ENCODE data around the gene PXN.
A peak's percentile ranks its signal among the peaks of the same experiment; 100 is the strongest.
"Not testable (repeated sequence)": the region's sequence is repeated elsewhere in the genome, so short reads cannot be mapped to it uniquely, and the experiment has no call there.

Gene PXN

DNA sequence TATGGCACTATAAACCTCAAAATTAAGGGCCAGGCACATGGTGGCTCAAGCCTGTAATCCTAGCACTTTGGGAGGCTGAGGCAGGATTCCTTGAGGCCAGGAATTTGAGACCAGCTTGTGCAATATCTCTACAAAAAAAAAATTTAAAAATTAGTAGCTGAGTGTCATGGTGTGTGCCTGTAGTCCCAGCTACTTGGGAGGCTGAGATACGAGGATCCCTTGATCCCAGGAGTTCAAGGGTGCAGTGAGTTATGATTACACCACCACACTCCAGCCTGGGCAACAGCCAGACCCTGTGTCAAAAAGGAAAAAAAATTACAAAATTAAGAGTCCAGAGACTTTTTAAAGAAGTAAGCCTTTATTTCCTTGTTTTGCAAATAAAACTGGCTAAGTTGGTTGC, 69.2 kb downstream of the PXN start:
- H3K27me3 ChIP-seq (ENCODE audit: insufficient read depth, insufficient read length): no peaks in the 10 kb centered on the region
- H3K4me1 ChIP-seq (ENCODE audit: insufficient read depth, insufficient read length): peaks cover 14% of the 10 kb centered on the region
- TF ChIP-seq ZNF274 (IDR thresholded peaks at IDR 0.05; ENCODE audit: low read depth, low read length) (no peak), SUZ12 (IDR thresholded peaks at IDR 0.05; ENCODE audit: extremely low read depth, insufficient read depth, insufficient read length) (no peak), YY1 (IDR thresholded peaks at IDR 0.05; ENCODE audit: insufficient read depth, insufficient read length) (no peak)
- H3K36me3 ChIP-seq (ENCODE audit: insufficient read depth, insufficient read length, low read length): peaks cover 60% of the 10 kb centered on the region
- no peaks in the 10 kb centered on the region for H3K9me3 ChIP-seq (ENCODE audit: insufficient read depth, low read length)
- DNase-seq (ENCODE audit: low read depth, low spot score): no peak
- no peak overlapping the region for H3K4me3 ChIP-seq (ENCODE audit: insufficient read length, low read depth)
- H3K9ac ChIP-seq (ENCODE audit: insufficient read length, low read depth): no peak overlapping the region

- H3K9ac ChIP-seq (ENCODE audit: insufficient read length, low read depth): peak within 1 kb of the TSS; percentile 100
- TF ChIP-seq SUZ12 (IDR thresholded peaks at IDR 0.05; ENCODE audit: extremely low read depth, insufficient read depth, insufficient read length) (no peak), YY1 (IDR thresholded peaks at IDR 0.05; ENCODE audit: insufficient read depth, insufficient read length) (peak; percentile 79)
- H3K4me3 ChIP-seq (ENCODE audit: insufficient read length, low read depth): peak within 1 kb of the TSS; percentile 95
- peaks cover 14% of the 10 kb centered on the region for H3K4me1 ChIP-seq (ENCODE audit: insufficient read depth, insufficient read length)
- DNase-seq (ENCODE audit: low read depth, low spot score): peak; percentile 74
- H3K36me3 ChIP-seq (ENCODE audit: insufficient read depth, insufficient read length, low read length): peaks cover 66% of the 10 kb centered on the region
- H3K27me3 ChIP-seq (ENCODE audit: insufficient read depth, insufficient read length): no peaks in the 10 kb centered on the region
- no peaks in the 10 kb centered on the region for H3K9me3 ChIP-seq (ENCODE audit: insufficient read depth, low read length)
Measured at GRCh38 chr12:120194534-120195395, 70.8 kb downstream of the PXN start, which contains the start of gene GCN1. Gene GCN1, minus strand, starts transcription at chr12:120194715. Its CDS starts 18 bp downstream, at chr12:120194697.

DNA sequence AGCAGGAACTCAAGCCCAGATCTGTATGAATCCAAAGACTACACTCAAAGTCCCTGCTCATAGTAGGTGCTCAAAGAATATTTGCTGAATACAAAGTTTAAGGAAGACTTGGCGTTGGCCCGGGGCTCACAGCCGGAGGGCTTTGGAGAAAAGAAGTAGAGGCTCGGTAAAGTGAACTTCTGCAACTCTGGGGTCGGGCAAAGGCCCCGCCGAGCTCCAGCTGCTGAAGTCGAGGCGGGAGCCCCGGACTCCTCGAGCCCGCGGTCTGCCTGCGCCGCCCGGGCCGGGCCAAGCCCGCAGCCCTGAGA, 71.3 kb downstream of the PXN start:
- DNase-seq (ENCODE audit: low read depth, low spot score): no peak
- Histone ChIP-seq H3K9ac (ENCODE audit: insufficient read length, low read depth) (peak overlapping the region; percentile 100), H3K36me3 (ENCODE audit: insufficient read depth, insufficient read length, low read length) (peaks cover 64% of the 10 kb centered on the region), H3K4me3 (ENCODE audit: insufficient read length, low read depth) (peak overlapping the region; percentile 95), H3K27me3 (ENCODE audit: insufficient read depth, insufficient read length) (no peaks in the 10 kb centered on the region), H3K9me3 (ENCODE audit: insufficient read depth, low read length) (no peaks in the 10 kb centered on the region), H3K4me1 (ENCODE audit: insufficient read depth, insufficient read length) (peaks cover 13% of the 10 kb centered on the region)
- TF ChIP-seq ZNF274 (IDR thresholded peaks at IDR 0.05; ENCODE audit: low read depth, low read length) (no peak), YY1 (IDR thresholded peaks at IDR 0.05; ENCODE audit: insufficient read depth, insufficient read length) (no peak), SUZ12 (IDR thresholded peaks at IDR 0.05; ENCODE audit: extremely low read depth, insufficient read depth, insufficient read length) (no peak)

GRCh38 chr12:120193286-120193685, 72.2 kb downstream of the PXN start:
- not testable (repeated sequence) for H3K9ac ChIP-seq (ENCODE audit: insufficient read length, low read depth); H3K9me3 ChIP-seq (ENCODE audit: insufficient read depth, low read length); H3K27me3 ChIP-seq (ENCODE audit: insufficient read depth, insufficient read length); H3K4me1 ChIP-seq (ENCODE audit: insufficient read depth, insufficient read length); H3K4me3 ChIP-seq (ENCODE audit: insufficient read length, low read depth); DNase-seq (ENCODE audit: low read depth, low spot score)
- H3K36me3 ChIP-seq (ENCODE audit: insufficient read depth, insufficient read length, low read length): peaks cover 64% of the 10 kb centered on the region

GRCh38 chr12:120190985-120191480, 74.5 kb downstream of the PXN start:
- Histone ChIP-seq H3K4me1 (ENCODE audit: insufficient read depth, insufficient read length) (peaks cover 9% of the 10 kb centered on the region), H3K4me3 (ENCODE audit: insufficient read length, low read depth) (no peak overlapping the region), H3K36me3 (ENCODE audit: insufficient read depth, insufficient read length, low read length) (peaks cover 63% of the 10 kb centered on the region), H3K9me3 (ENCODE audit: insufficient read depth, low read length) (no peaks in the 10 kb centered on the region), H3K27me3 (ENCODE audit: insufficient read depth, insufficient read length) (no peaks in the 10 kb centered on the region), H3K9ac (ENCODE audit: insufficient read length, low read depth) (no peak overlapping the region)
- DNase-seq (ENCODE audit: low read depth, low spot score): no peak
- TF ChIP-seq ZNF274 (IDR thresholded peaks at IDR 0.05; ENCODE audit: low read depth, low read length) (no peak), YY1 (IDR thresholded peaks at IDR 0.05; ENCODE audit: insufficient read depth, insufficient read length) (no peak), SUZ12 (IDR thresholded peaks at IDR 0.05; ENCODE audit: extremely low read depth, insufficient read depth, insufficient read length) (no peak)

DNA sequence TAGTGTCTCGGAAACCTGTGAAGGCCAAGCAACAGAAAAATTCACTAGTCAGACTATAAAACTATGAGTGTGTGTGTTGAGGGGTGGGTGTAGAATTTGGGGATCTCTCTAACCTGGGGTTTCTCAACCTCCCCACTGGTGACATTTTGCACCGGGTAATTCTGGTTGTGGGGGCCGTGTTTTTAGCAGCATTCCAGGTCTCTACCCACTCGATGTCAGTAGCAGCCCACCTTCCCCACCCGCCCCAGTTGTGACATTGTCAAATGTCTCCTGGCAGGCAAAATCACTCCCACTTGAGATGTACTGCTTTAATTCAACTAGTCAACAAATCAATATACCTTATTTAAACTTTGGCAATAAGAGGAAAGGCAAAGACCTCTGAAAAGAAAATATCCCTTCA, 75.1 kb downstream of the PXN start:
- no peak for DNase-seq (ENCODE audit: low read depth, low spot score)
- Histone ChIP-seq H3K4me3 (ENCODE audit: insufficient read length, low read depth) (no peak overlapping the region), H3K36me3 (ENCODE audit: insufficient read depth, insufficient read length, low read length) (peaks cover 65% of the 10 kb centered on the region), H3K4me1 (ENCODE audit: insufficient read depth, insufficient read length) (peaks cover 9% of the 10 kb centered on the region), H3K9ac (ENCODE audit: insufficient read length, low read depth) (peak overlapping the region; percentile 26), H3K27me3 (ENCODE audit: insufficient read depth, insufficient read length) (no peaks in the 10 kb centered on the region), H3K9me3 (ENCODE audit: insufficient read depth, low read length) (no peaks in the 10 kb centered on the region)
- no peak for TF ChIP-seq YY1 (IDR thresholded peaks at IDR 0.05; ENCODE audit: insufficient read depth, insufficient read length)
- TF ChIP-seq ZNF274 (IDR thresholded peaks at IDR 0.05; ENCODE audit: low read depth, low read length): no peak
- no peak for TF ChIP-seq SUZ12 (IDR thresholded peaks at IDR 0.05; ENCODE audit: extremely low read depth, insufficient read depth, insufficient read length)

- peaks cover 9% of the 10 kb centered on the region for H3K4me1 ChIP-seq (ENCODE audit: insufficient read depth, insufficient read length)
- H3K9ac ChIP-seq (ENCODE audit: insufficient read length, low read depth): no peak overlapping the region
- no peaks in the 10 kb centered on the region for H3K27me3 ChIP-seq (ENCODE audit: insufficient read depth, insufficient read length)
- peaks cover 95% of the 10 kb centered on the region for H3K36me3 ChIP-seq (ENCODE audit: insufficient read depth, insufficient read length, low read length)
- no peak overlapping the region for H3K4me3 ChIP-seq (ENCODE audit: insufficient read length, low read depth)
- DNase-seq (ENCODE audit: low read depth, low spot score): no peak
- TF ChIP-seq YY1 (IDR thresholded peaks at IDR 0.05; ENCODE audit: insufficient read depth, insufficient read length): no peak
- TF ChIP-seq ZNF274 (IDR thresholded peaks at IDR 0.05; ENCODE audit: low read depth, low read length): no peak
- no peak for TF ChIP-seq SUZ12 (IDR thresholded peaks at IDR 0.05; ENCODE audit: extremely low read depth, insufficient read depth, insufficient read length)
- H3K9me3 ChIP-seq (ENCODE audit: insufficient read depth, low read length): no peaks in the 10 kb centered on the region
Measured at GRCh38 chr12:120186654-120187053, 78.9 kb downstream of the PXN start.
